ENCODE results near the gene MAPK1IP1L.
"Not testable (repeated sequence)": the region's sequence is repeated elsewhere in the genome, so short reads cannot be mapped to it uniquely, and the experiment has no call there.

Gene MAPK1IP1L

GRCh38 chr14:55070981-55071411 lies 19.5 kb downstream of the MAPK1IP1L start:
- no peak overlapping the region for H3K4me3 ChIP-seq (ENCODE audit: low read length)
- TF ChIP-seq CTCF (conservative IDR thresholded peaks at IDR 0.05; ENCODE audit: low read length) = no peak
- DNase-seq (ENCODE audit: low read depth) = no peak

GRCh38 chr14:55071870-55072640 lies 20.6 kb downstream of the MAPK1IP1L start:
- no peak overlapping the region for H3K4me3 ChIP-seq (ENCODE audit: low read length)
- TF ChIP-seq CTCF (conservative IDR thresholded peaks at IDR 0.05; ENCODE audit: low read length) = no peak
- peak; percentile 93 for DNase-seq (ENCODE audit: low read depth)

- no peak overlapping the region for H3K4me3 ChIP-seq (ENCODE audit: low read length)
- TF ChIP-seq CTCF (conservative IDR thresholded peaks at IDR 0.05; ENCODE audit: low read length) = no peak
- DNase-seq (ENCODE audit: low read depth) = peak; percentile 75
These were observed 22.4 kb downstream of the MAPK1IP1L start for GRCh38 chr14:55073856-55074255.

- peak; percentile 35 for DNase-seq (ENCODE audit: low read depth)
- H3K4me3 ChIP-seq (ENCODE audit: low read length) = no peak overlapping the region
- no peak for TF ChIP-seq CTCF (conservative IDR thresholded peaks at IDR 0.05; ENCODE audit: low read length)
These were observed 23.2 kb downstream of the MAPK1IP1L start for GRCh38 chr14:55074662-55075061.

GRCh38 chr14:55075628-55076175 lies 24.3 kb downstream of the MAPK1IP1L start:
- peak; percentile 48 for DNase-seq (ENCODE audit: low read depth)
- no peak overlapping the region for H3K4me3 ChIP-seq (ENCODE audit: low read length)

GRCh38 chr14:55077170-55078151 lies 26.0 kb downstream of the MAPK1IP1L start:
- DNase-seq (ENCODE audit: low read depth) = peak; percentile 66
- no peak overlapping the region for H3K4me3 ChIP-seq (ENCODE audit: low read length)
- no peak for TF ChIP-seq CTCF (conservative IDR thresholded peaks at IDR 0.05; ENCODE audit: low read length)

More at GRCh38 chr14:55075628-55076175, 24.3 kb downstream of the MAPK1IP1L start:
- no peak for TF ChIP-seq CTCF (conservative IDR thresholded peaks at IDR 0.05; ENCODE audit: low read length)

GRCh38 chr14:55079961-55080360 lies 28.5 kb downstream of the MAPK1IP1L start:
- not testable (repeated sequence) for H3K4me3 ChIP-seq (ENCODE audit: low read length)

More at GRCh38 chr14:55079961-55080360, 28.5 kb downstream of the MAPK1IP1L start:
- DNase-seq (ENCODE audit: low read depth) = not testable (repeated sequence)
